Astrocyte (in vitro differentiated cells and primary cell): ENCODE results near the gene KIZ.

Experiments used
- EZH2 ChIP-seq: IDR thresholded peaks from 2 replicates; pipeline ENCODE4 v1.6.1; 2012; ENCODE audit warnings: mild to moderate bottlenecking, low read length, inconsistent platforms; ENCODE audit not compliant: insufficient read depth
- TF ChIP-seq, protein P1 (sequence below): IDR thresholded peaks from 2 replicates; pipeline ENCODE4 v1.5.1; 2011; ENCODE audit warnings: low read depth, mild to moderate bottlenecking, inconsistent platforms, low read length, moderate library complexity; ENCODE audit not compliant: insufficient read depth

- no peak for TF ChIP-seq EZH2
- TF ChIP-seq, protein P1, sequence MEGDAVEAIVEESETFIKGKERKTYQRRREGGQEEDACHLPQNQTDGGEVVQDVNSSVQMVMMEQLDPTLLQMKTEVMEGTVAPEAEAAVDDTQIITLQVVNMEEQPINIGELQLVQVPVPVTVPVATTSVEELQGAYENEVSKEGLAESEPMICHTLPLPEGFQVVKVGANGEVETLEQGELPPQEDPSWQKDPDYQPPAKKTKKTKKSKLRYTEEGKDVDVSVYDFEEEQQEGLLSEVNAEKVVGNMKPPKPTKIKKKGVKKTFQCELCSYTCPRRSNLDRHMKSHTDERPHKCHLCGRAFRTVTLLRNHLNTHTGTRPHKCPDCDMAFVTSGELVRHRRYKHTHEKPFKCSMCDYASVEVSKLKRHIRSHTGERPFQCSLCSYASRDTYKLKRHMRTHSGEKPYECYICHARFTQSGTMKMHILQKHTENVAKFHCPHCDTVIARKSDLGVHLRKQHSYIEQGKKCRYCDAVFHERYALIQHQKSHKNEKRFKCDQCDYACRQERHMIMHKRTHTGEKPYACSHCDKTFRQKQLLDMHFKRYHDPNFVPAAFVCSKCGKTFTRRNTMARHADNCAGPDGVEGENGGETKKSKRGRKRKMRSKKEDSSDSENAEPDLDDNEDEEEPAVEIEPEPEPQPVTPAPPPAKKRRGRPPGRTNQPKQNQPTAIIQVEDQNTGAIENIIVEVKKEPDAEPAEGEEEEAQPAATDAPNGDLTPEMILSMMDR, result no peak
Measured at GRCh38 chr20:21090721-21091120, 35.2 kb upstream of the KIZ start.
